ENCODE results near the gene FRAS1.

FRAS1 gene

GRCh38 chr4:78437608-78438088, 380.5 kb downstream of the FRAS1 start:
- H3K4me3 ChIP-seq (ENCODE audit: low read depth, low read length), result no peak overlapping the region
- TF ChIP-seq CTCF (conservative IDR thresholded peaks at IDR 0.05; ENCODE audit: low read depth, low read length), result no peak
- DNase-seq (ENCODE audit: low read depth), result no peak

GRCh38 chr4:78439328-78439727, 382.2 kb downstream of the FRAS1 start:
- DNase-seq (ENCODE audit: low read depth), result no peak
- no peak for TF ChIP-seq CTCF (conservative IDR thresholded peaks at IDR 0.05; ENCODE audit: low read depth, low read length)
- no peak overlapping the region for H3K4me3 ChIP-seq (ENCODE audit: low read depth, low read length)

GRCh38 chr4:78441756-78442155, 384.6 kb downstream of the FRAS1 start:
- no peak for TF ChIP-seq CTCF (conservative IDR thresholded peaks at IDR 0.05; ENCODE audit: low read depth, low read length)
- H3K4me3 ChIP-seq (ENCODE audit: low read depth, low read length), result no peak overlapping the region
- DNase-seq (ENCODE audit: low read depth), result no peak

GRCh38 chr4:78446619-78447018, 389.5 kb downstream of the FRAS1 start:
- H3K4me3 ChIP-seq (ENCODE audit: low read depth, low read length), result no peak overlapping the region
- no peak for TF ChIP-seq CTCF (conservative IDR thresholded peaks at IDR 0.05; ENCODE audit: low read depth, low read length)
- no peak for DNase-seq (ENCODE audit: low read depth)

- no peak overlapping the region for H3K4me3 ChIP-seq (ENCODE audit: low read depth, low read length)
- no peak for DNase-seq (ENCODE audit: low read depth)
- no peak for TF ChIP-seq CTCF (conservative IDR thresholded peaks at IDR 0.05; ENCODE audit: low read depth, low read length)
Measured at GRCh38 chr4:78451407-78451806, 394.3 kb downstream of the FRAS1 start.

GRCh38 chr4:78454016-78454415, 396.9 kb downstream of the FRAS1 start:
- H3K4me3 ChIP-seq (ENCODE audit: low read depth, low read length), result no peak overlapping the region
- TF ChIP-seq CTCF (conservative IDR thresholded peaks at IDR 0.05; ENCODE audit: low read depth, low read length), result no peak
- no peak for DNase-seq (ENCODE audit: low read depth)

- TF ChIP-seq CTCF (conservative IDR thresholded peaks at IDR 0.05; ENCODE audit: low read depth, low read length), result no peak
- H3K4me3 ChIP-seq (ENCODE audit: low read depth, low read length), result no peak overlapping the region
- no peak for DNase-seq (ENCODE audit: low read depth)
Measured at GRCh38 chr4:78457751-78458150, 400.6 kb downstream of the FRAS1 start.

Measured in choroid plexus epithelial cell (primary cell).